Middle frontal gyrus (tissue), 1 donor: ENCODE results near the gene ZNF133.
"Not testable (repeated sequence)": the region's sequence is repeated elsewhere in the genome, so short reads cannot be mapped to it uniquely, and the experiment has no call there.

Source experiments
- DNase-seq: peaks from one replicate; pipeline ENCODE4 v3.0.0-alpha.2; 2015; ENCODE audit warnings: low spot score; ENCODE audit errors: extremely low spot score

Gene ZNF133

DNA sequence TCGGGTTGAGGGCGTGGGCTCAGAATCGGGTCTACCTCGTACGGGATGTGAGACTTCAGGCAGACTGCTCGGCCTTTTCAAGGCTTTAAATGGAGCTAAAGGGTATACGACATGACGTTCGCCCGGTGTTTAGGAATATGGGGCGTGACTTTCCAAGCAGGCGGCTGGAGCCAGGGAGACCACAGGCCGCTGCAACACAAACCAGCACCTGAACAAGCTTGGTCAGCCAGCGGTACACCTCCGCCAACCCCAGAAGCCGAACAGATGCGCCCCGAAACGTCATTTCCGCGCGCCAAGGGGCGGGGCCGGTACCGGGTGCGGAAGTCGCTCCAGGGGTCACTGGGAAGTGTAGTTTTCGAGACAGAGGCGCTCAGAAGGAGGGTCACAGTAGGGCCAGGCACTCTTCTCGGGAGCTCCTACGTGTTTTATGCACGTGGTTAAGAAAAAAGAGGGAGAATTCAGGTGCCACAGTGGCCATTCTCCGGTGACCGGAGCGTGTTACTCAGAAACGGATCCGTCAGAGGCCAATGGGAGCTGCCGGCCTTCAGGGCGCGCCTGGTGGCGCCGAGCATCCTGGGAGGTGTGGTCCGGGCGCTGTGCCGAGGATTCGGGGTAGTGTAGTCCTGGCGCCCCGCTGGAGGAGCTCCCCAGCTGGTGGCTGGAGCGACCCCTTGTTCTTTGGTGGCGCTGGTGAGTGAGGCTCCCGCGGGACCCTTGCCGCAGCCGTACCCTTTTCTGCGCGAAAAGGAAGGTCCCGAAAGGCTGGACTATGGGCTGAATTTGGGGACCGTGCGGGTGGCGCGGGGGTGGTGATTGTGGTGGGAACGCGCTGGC is at the start of gene ZNF133:
ZNF133 (plus strand) TSS at position 613 of the 834 bp plus-strand sequence. CDS start 17,160 bp downstream, outside the sequence.
- DNase-seq, result peak; percentile 95

DNA sequence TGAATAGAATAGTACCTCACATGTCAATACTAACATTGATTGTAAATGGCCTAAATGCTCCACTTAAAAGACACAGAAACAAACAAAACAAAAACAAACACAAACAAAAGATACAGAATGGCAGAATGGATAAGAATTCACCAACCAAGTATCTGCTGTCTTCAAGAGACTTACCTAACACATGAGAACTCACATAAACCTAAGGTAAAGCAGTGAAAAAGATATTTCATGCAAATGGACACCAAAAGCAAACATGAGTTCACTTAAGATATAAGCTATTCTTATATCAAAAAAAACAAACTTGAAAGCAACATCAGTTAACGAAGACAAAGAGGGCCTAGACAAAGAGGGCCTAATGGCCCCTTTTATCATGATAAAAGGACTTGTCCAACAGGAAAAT is 47.3 kb upstream of the ZNF133 start:
- no peak for DNase-seq

DNA sequence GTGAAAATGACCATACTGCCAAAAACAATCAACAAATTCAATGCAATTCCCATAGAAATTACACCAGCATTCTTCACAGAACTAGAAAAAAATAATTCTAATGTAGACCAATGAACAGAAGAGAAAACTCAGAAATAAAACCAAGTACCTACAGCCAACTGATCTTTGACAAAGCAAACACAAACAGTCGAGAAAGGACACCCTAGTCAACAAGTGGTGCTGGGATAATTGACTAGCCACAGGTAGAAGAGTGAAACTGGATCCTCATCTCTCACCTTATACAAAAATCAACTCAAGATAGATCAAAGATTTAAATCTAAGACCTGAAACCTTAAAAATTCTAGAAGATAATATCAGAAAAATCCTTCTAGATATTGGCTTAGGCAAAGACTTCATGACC is 44.5 kb upstream of the ZNF133 start:
- no peak for DNase-seq

DNA sequence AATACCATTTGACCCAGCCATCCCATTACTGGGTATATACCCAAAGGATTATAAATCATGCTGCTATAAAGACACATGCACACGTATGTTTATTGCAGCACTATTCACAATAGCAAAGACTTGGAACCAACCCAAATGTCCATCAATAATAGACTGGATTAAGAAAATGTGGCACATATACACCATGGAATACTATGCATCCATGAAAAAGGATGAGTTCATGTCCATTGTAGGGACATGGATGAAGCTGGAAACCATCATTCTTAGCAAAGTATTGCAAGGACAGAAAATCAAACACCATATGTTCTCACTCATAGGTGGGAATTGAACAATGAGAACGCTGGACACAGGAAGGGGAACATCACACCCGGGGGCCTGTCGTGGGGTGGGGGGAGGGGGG is 39.8 kb upstream of the ZNF133 start:
- DNase-seq, result not testable (repeated sequence)

DNA sequence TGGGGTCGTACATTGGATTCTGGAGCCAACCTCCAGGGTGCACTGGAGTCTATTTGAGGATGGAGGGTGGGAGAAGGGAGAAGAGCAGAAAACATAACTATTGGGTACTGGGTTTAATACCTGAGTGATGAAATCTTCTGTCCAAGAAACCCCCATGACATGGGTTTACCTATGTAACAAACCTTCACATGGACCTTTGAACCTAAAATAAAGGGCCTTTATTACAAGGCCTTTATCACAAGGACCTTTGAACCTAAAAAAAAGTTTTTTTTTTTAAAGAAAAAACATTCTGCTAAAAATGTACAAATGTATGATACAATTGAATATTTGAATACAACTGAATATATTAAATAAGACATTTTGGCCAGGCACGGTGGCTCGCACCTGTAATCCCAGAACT is 38.1 kb upstream of the ZNF133 start:
- no peak for DNase-seq

DNA sequence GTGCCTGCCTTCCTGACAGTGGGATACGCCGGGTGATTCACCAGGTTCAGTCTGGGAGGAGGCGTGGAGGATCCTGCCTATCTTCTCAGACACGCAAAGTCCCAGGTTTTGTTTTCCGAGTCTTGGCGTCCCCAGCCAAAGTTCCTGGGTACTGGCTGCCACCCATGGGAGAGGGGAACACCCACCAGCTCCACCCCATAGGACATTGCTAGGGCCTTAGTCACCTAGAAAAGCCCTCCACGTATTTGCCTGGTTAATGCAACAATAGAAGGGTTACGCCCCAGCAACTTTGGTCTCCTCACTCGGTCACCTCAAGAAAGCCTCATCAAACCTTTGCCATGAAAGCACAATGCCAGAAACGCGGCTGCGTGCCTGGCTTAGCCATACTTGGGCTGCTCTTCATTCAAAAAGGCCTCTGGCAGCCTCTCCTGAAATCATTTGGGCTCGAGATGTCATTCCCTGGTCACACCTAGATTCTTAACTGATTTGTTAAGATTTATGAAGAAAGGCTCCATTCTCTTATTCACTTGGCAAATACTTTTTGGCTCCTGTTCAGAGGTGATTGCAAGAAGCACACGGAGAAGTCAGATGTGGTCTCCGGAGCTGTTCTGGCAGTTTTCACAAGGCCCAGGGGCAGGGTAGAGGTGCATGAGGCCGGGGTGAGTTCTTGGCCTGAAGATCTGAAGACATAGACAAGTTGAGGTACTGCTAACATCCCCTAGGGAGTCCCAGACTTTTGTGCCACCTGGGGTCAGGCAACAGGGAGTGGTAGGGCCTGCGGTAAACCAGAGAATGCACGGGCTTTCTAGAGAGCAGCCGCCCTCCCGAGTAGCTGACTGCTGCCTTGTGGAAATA is 35.5 kb upstream of the ZNF133 start:
- no peak for DNase-seq

DNA sequence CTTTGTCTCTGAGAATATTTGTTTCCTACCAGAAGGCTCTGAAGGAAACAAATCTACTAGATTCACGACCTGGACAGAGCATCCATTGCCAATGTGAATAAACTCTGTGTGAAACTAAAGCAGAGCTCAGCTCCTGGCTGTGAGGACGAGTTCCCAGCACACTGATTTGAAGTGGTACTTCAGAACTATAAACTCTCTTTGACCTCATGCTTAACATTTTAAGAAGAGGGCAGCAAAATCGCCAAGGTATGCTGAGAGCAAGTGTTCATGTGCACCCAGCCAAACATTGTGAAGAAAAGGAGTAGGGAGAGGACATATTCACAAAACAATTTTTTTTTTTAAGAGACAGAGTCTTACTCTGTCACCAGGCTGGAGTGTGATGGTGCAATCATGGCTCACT is 33.7 kb upstream of the ZNF133 start:
- no peak for DNase-seq

DNA sequence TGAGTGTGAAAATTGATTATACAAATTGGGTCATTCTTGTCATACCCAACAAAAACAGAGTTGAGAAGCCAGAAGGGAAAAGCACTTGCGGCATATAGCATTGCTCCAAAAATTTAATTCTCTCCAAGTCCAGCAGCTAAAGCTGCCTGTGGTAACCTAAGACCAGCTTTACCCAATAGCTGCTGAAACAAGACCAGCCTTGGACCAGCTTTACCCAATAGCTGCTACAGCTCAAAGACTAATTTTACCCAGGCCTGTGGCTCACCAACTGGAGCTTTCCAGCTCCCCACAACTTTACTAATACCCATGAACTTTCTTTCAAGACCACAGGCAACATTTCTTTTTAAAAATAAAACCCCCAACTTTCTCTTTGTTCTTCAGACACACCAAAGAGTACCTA is 32.8 kb upstream of the ZNF133 start:
- DNase-seq, result no peak

DNA sequence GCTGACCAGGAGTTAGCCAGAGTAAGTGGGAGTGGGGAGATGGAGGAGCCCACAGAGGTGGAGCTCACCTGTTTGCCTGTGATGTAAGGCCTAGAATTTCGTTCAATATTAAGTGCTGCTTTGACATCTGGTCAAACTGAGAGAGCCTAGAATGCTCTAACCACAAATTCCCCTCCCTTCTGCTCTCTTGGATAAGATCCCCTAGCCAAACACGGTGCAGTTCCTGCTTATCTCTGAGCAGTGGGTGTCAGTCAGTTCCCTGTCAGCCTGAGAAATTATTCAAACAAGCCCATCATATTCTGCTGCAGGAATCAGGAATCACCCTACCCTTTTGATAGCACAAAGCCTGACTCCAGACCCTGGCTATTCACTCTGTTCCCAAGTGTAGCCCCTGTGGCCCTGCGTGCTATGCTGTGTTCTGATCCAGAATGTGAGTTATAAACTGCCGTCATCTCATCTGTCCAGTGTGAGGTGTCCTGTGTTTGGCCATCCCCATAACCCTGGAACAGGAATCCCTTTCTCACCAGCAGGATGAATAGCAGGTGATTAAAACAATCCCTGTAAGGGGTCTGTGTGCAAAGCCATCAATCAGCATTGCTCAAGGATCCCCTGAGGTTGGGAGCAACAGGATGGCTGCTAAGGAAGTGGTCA is 31.8 kb upstream of the ZNF133 start:
- no peak for DNase-seq

DNA sequence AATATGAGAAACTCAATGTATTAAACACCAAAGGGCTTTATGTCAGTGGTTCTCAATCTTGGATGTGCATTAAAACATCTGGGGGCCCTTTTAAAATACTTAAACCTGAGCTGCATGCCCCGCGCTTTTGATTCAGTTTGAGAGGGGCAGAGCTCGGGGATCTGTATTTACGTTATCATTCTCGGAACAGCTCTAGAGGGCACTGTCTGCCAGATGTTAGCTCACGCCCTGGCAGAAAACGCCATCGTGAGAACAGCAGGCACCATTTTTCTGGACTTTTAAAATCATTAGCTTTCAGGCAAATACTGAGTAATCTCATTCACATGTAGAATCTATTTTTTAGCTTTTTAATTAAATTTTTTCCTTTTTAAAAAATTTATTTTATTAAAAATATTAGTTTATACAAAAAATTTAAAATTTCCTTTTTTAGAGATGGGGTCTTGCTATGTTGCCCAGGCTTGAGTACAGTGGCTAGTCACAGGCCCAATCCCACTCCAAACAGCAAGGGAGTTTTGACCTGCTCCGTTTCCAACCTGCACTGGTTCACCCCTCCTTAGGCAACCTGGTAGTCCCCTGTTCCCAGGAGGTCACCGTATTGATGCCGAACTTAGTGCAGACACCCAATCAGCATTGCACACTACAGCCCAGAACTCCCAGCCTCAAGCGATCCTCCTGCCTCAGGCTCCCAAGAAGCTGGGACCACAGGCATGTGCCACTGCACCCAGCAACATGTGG is 30.0 kb upstream of the ZNF133 start:
- DNase-seq, result no peak

DNA sequence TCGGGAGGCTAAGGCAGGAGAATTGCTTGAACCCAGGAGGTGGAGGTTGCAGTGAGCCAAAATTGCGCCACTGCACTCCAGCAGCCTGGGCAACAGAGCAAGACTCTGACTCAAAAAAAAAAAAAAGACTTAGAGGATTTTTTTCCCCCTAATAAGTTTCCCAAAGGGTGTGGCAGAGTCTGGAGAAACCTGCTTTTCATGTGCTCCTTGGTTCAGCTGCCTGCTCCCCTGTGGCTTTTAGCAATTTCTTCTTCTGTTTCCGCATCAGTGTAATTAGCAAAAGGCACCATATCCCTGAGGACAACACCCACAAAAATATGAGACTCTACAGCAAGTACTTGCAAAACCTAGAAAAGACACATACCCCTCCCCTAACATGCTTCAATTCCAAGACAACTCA is 28.6 kb upstream of the ZNF133 start:
- DNase-seq, result no peak

DNA sequence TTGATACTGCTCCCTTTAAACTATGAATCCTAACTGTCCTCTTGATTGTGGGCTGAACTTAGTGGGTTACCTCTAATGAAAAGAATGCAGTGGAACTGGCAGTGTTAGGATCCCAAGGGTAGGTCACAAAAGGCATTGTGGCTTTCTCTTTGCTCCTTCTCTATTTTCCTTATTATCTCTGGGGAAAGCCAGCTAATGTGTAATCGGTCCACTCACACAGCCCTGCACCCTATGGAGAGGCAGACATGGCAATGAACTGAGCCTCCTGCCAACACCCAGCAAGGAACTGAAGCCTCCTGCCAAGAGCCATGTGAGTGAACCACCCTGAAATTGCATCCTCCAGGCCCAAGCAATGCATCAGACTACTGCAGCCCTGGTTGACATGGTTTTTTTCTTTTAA is 24.6 kb upstream of the ZNF133 start:
- no peak for DNase-seq

DNA sequence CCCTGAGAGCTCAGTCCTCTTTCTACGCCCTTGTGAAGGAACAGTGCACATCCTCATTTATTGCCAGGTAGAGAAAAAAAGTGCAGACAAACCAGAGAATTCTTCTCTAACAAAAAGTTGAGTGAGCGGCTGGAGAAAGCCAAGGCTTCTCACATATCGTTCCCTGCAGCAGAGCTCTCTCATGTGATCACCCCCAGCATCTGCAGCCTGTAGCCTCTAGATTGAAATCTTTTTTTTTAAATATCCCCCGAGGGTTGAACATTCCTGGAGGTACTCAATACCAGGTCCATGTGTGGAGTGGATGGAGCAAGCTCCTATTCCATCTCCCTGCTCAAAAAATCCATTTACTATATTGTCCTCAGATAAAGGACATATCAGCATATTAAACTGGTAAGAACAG is 22.9 kb upstream of the ZNF133 start:
- DNase-seq, result no peak

DNA sequence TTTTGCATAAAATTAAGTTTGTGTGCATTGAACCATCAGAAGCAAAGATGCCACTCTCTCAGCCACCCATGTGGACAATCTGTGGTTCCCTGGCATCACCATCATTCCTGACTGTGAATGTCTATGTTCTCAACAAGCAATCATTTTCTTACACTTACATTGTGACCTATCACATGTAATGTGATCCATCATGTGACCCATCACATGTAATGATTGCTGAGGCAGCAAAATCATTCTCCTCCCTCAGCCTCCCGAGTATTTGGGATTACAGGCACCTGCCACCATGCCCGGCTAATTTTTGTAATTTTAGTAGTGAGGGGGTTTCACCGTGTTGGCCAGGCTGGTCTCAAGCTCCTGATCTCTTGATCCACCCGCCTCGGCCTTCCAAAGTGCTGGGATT is 22.0 kb upstream of the ZNF133 start:
- DNase-seq, result no peak

DNA sequence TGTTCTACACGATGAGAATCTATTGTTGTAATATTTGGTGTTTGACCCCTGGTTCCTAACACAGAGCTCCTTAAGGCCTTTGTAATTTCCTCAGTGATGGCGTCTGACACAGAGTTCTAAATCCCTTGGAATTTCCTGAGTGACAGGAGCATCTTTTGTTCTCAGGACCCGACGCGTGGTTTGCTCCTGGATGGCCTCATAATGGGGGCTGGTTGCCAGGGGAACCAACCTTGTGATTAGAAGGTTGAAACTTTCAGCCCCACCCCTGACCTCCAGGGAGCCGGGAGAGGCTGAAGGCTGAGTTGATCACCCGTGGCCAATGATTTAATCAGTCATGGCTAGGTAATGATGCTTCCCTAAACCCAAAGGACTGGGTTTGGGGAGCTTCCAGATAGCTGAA is 20.5 kb upstream of the ZNF133 start:
- DNase-seq, result no peak

DNA sequence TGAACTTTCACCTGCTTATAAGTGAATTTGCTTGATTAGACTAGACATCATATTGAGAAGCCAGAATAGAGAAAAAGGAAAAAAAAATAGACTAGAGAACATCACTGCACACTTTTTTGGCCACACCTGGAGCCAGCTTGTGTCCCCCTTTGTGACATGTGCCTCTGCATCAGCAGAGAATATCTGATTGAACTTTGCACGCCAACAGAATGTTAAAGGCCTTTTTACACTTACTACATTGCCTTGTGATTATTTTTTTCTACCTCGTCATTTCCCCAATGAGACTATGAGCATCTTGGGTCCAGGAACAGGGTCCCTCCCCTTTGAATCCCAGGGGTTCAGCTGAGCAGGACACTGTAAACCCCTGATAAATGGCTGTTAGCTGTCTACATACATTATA is 17.2 kb upstream of the ZNF133 start:
- DNase-seq, result no peak

DNA sequence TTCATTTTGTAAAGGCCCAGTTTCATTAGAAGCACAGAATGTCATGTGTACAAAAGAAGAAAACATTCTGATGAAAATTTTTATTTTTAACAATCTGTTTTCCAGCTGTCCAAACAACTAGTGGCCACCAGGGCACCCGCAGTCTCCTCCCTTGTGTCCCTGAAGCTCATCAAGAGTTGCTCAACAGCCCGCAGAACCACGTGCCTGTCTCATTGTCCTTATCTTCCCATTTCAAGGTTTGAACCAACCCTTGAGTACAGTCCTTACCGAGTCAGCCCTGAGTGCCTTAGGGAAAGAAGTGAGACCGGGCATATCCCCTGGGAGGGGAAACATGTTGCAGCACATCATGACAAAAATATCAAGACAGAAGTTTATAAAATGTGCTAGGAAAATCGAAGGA is 15.9 kb upstream of the ZNF133 start:
- DNase-seq, result no peak

DNA sequence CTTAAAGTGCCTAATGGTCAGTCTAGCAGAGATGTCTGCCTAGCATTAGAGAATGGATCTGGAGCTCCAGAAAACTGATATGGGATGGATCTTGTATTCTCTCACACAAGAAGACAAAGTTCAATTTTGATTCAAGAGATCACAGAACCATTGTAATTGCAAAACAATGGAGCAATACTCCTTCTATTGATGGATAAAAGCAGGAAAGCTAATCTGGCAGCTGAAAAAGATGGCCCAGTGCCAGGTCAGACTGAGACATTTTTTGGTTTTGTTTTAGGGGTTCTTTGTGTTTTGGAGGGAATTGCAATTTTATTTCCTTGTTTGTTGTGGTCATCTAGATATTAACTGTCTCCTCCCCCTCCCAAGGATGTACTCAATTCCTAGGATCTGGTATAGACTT is 14.6 kb upstream of the ZNF133 start:
- DNase-seq, result no peak

DNA sequence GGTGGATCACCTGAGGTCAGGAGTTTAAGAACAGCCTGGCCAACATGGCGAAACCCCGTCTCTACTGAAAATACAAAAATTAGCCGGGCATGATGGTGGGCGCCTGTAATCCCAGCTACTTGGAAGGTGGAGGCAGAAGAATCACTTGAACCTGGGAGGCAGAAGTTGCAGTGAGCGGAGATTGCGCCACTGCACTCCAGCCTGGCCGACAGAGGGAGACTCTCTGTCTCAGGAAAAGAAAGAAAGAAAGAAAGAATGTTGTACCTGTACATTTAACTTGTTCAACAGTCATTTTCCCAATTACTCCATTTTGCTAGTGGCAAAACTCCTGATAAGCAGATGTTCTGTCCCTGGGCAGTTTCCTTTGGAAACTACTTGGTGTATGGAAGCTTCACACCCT is 12.4 kb upstream of the ZNF133 start:
- not testable (repeated sequence) for DNase-seq

DNA sequence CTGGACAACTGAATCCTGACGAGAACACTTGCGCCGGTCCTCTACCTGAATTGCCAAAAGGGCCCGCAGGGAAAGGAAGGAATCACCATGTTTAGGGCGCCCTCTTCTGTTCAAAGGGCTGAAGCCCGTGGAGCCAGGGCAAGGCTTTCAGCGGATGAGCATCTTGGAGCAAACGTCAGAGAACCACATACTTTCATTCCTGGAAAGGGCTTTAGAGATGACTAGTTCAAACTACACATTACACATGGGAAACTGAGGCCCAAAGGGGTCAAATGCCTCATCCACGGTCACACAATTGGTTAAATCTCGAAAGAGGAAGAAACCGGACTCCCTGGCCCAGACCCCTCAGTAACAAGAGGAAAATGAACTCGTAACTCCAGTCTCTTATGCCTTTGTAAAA is 11.5 kb upstream of the ZNF133 start:
- DNase-seq, result peak; percentile 51

DNA sequence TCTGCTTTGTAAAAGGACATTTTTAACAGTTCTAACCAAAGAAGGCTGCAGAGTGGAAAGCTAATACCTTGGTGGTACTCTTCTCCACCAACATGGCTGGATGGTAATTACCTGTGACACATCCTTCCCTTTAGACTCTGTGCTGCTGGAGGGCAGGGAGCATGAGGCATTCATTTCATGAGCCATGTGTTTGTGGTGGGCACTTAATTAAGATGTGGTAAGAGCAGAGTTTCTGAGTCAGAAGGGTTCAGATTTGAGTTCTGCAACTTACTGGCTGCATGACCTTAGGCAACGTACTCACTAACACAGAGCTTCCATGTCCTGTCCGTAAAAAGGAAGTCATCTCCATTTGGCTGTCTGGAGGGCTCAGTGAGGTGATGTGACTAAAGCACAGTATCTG is 9.1 kb upstream of the ZNF133 start:
- no peak for DNase-seq
